ENCODE data around the gene BCAS3.
A peak's percentile ranks its signal among the peaks of the same experiment; 100 is the strongest.

BCAS3 gene

GRCh38 chr17:61419496-61420046 lies 741.9 kb downstream of the BCAS3 start:
- no peak overlapping the region for H3K18ac ChIP-seq (ENCODE audit: low read depth in 1 of 2, low read length in 2 of 2)
- H2BK120ac ChIP-seq (ENCODE audit: low read depth, low read length): no peak overlapping the region
- no peak overlapping the region for H3K4ac ChIP-seq (ENCODE audit: low read depth in 1 of 2, low read length in 2 of 2)
- H3K36me3 ChIP-seq (ENCODE audit: control insufficient read depth in 1 of 2, insufficient read depth in 2 of 2, low read depth in 1 of 2, low read length in 2 of 2): no peaks in the 10 kb centered on the region
- H3K4me2 ChIP-seq (ENCODE audit: low read length, poor library complexity, severe bottlenecking): no peak overlapping the region
- H3K9me3 ChIP-seq (ENCODE audit: control insufficient read depth, low read length): no peaks in the 10 kb centered on the region
- H3K79me1 ChIP-seq (replicated peaks; ENCODE audit: low read length, poor library complexity, severe bottlenecking): no peaks in the 10 kb centered on the region
- peaks cover 30 to 41% of the 10 kb centered on the region in 2 experiments for H3K27me3 ChIP-seq (ENCODE audit: control insufficient read depth in 1 of 2, insufficient read depth in 1 of 2, low read length in 2 of 2)
- H3K4me1 ChIP-seq (ENCODE audit: control insufficient read depth, insufficient read depth, low read depth, low read length): peaks cover 10% of the 10 kb centered on the region
- WGBS: 82% methylated on average over 8 of the region's 8 CpGs
- no peak overlapping the region for H2BK5ac ChIP-seq (ENCODE audit: low read depth, low read length, poor library complexity, severe bottlenecking)
- H3K27ac ChIP-seq (ENCODE audit: low read length, poor library complexity, severe bottlenecking): no peak overlapping the region
- no peak overlapping the region for H3K9ac ChIP-seq (ENCODE audit: low read length)
- H2AK5ac ChIP-seq (ENCODE audit: low read length, severe bottlenecking): no peak overlapping the region
- no peak overlapping the region for H3K23ac ChIP-seq (ENCODE audit: low read length in 2 of 2)
- no peak overlapping the region for H4K91ac ChIP-seq (ENCODE audit: low read length)
- no peak overlapping the region for H3K14ac ChIP-seq (ENCODE audit: low read length in 2 of 2)
- no peak for DNase-seq
- H3K4me3 ChIP-seq (ENCODE audit: insufficient read depth in 1 of 2, low read depth in 1 of 2, low read length in 2 of 2): no peak overlapping the region
- no peak overlapping the region for H2AFZ ChIP-seq (ENCODE audit: low read depth, low read length)
- no peak overlapping the region for H2BK15ac ChIP-seq (ENCODE audit: low read depth, poor library complexity, severe bottlenecking)
- H4K8ac ChIP-seq (ENCODE audit: low read length): no peak overlapping the region
- H2BK12ac ChIP-seq (ENCODE audit: low read length in 2 of 2): no peak overlapping the region

GRCh38 chr17:61420052-61420451 lies 742.4 kb downstream of the BCAS3 start:
- H3K36me3 ChIP-seq (ENCODE audit: control insufficient read depth in 1 of 2, insufficient read depth in 2 of 2, low read depth in 1 of 2, low read length in 2 of 2): no peaks in the 10 kb centered on the region
- no peak overlapping the region for H4K91ac ChIP-seq (ENCODE audit: low read length)
- WGBS: 67% methylated on average over 2 of the region's 4 CpGs
- H2BK5ac ChIP-seq (ENCODE audit: low read depth, low read length, poor library complexity, severe bottlenecking): no peak overlapping the region
- no peak overlapping the region for H2AK5ac ChIP-seq (ENCODE audit: low read length, severe bottlenecking)
- no peak overlapping the region for H3K27ac ChIP-seq (ENCODE audit: low read length, poor library complexity, severe bottlenecking)
- DNase-seq: no peak
- H2BK15ac ChIP-seq (ENCODE audit: low read depth, poor library complexity, severe bottlenecking): no peak overlapping the region
- H3K4me3 ChIP-seq (ENCODE audit: insufficient read depth in 1 of 2, low read depth in 1 of 2, low read length in 2 of 2): no peak overlapping the region
- no peak overlapping the region for H2BK12ac ChIP-seq (ENCODE audit: low read length in 2 of 2)
- H3K79me1 ChIP-seq (replicated peaks; ENCODE audit: low read length, poor library complexity, severe bottlenecking): no peaks in the 10 kb centered on the region
- H3K4ac ChIP-seq (ENCODE audit: low read depth in 1 of 2, low read length in 2 of 2): no peak overlapping the region
- H2BK120ac ChIP-seq (ENCODE audit: low read depth, low read length): no peak overlapping the region
- H3K9ac ChIP-seq (ENCODE audit: low read length): no peak overlapping the region
- H3K14ac ChIP-seq (ENCODE audit: low read length in 2 of 2): no peak overlapping the region
- no peaks in the 10 kb centered on the region for H3K9me3 ChIP-seq (ENCODE audit: control insufficient read depth, low read length)
- H3K27me3 ChIP-seq (ENCODE audit: control insufficient read depth in 1 of 2, insufficient read depth in 1 of 2, low read length in 2 of 2): peaks cover 30 to 44% of the 10 kb centered on the region in 2 experiments
- H3K4me2 ChIP-seq (ENCODE audit: low read length, poor library complexity, severe bottlenecking): no peak overlapping the region
- no peak overlapping the region for H3K23ac ChIP-seq (ENCODE audit: low read length in 2 of 2)
- peaks cover 10% of the 10 kb centered on the region for H3K4me1 ChIP-seq (ENCODE audit: control insufficient read depth, insufficient read depth, low read depth, low read length)
- no peak overlapping the region for H2AFZ ChIP-seq (ENCODE audit: low read depth, low read length)
- H3K18ac ChIP-seq (ENCODE audit: low read depth in 1 of 2, low read length in 2 of 2): no peak overlapping the region
- H4K8ac ChIP-seq (ENCODE audit: low read length): no peak overlapping the region

- 89% methylated on average over 3 of the region's 4 CpGs for WGBS
- no peak overlapping the region for H2BK120ac ChIP-seq (ENCODE audit: low read depth, low read length)
- no peak overlapping the region for H4K91ac ChIP-seq (ENCODE audit: low read length)
- no peak overlapping the region for H2BK15ac ChIP-seq (ENCODE audit: low read depth, poor library complexity, severe bottlenecking)
- no peak overlapping the region for H2BK5ac ChIP-seq (ENCODE audit: low read depth, low read length, poor library complexity, severe bottlenecking)
- no peak overlapping the region for H3K14ac ChIP-seq (ENCODE audit: low read length in 2 of 2)
- no peaks in the 10 kb centered on the region for H3K9me3 ChIP-seq (ENCODE audit: control insufficient read depth, low read length)
- no peak overlapping the region for H3K4me3 ChIP-seq (ENCODE audit: insufficient read depth in 1 of 2, low read depth in 1 of 2, low read length in 2 of 2)
- H3K9ac ChIP-seq (ENCODE audit: low read length): no peak overlapping the region
- peak overlapping the region in 1 of 2 experiments; percentile 61 for H3K23ac ChIP-seq (ENCODE audit: low read length in 2 of 2)
- no peak overlapping the region for H4K8ac ChIP-seq (ENCODE audit: low read length)
- DNase-seq: no peak
- H3K18ac ChIP-seq (ENCODE audit: low read depth in 1 of 2, low read length in 2 of 2): no peak overlapping the region
- H2AK5ac ChIP-seq (ENCODE audit: low read length, severe bottlenecking): no peak overlapping the region
- H3K4me2 ChIP-seq (ENCODE audit: low read length, poor library complexity, severe bottlenecking): no peak overlapping the region
- H3K4ac ChIP-seq (ENCODE audit: low read depth in 1 of 2, low read length in 2 of 2): no peak overlapping the region
- H3K4me1 ChIP-seq (ENCODE audit: control insufficient read depth, insufficient read depth, low read depth, low read length): peaks cover 11% of the 10 kb centered on the region
- peaks cover 30 to 44% of the 10 kb centered on the region in 2 experiments for H3K27me3 ChIP-seq (ENCODE audit: control insufficient read depth in 1 of 2, insufficient read depth in 1 of 2, low read length in 2 of 2)
- no peaks in the 10 kb centered on the region for H3K36me3 ChIP-seq (ENCODE audit: control insufficient read depth in 1 of 2, insufficient read depth in 2 of 2, low read depth in 1 of 2, low read length in 2 of 2)
- H3K79me1 ChIP-seq (replicated peaks; ENCODE audit: low read length, poor library complexity, severe bottlenecking): no peaks in the 10 kb centered on the region
- no peak overlapping the region for H2AFZ ChIP-seq (ENCODE audit: low read depth, low read length)
- H2BK12ac ChIP-seq (ENCODE audit: low read length in 2 of 2): no peak overlapping the region
- no peak overlapping the region for H3K27ac ChIP-seq (ENCODE audit: low read length, poor library complexity, severe bottlenecking)
Measured at GRCh38 chr17:61420745-61421398, 743.2 kb downstream of the BCAS3 start.

- Histone ChIP-seq H3K4me1 (ENCODE audit: control insufficient read depth, insufficient read depth, low read depth, low read length) (peaks cover 10% of the 10 kb centered on the region), H3K23ac (ENCODE audit: low read length in 2 of 2) (no peak overlapping the region), H2BK120ac (ENCODE audit: low read depth, low read length) (no peak overlapping the region), H3K18ac (ENCODE audit: low read depth in 1 of 2, low read length in 2 of 2) (no peak overlapping the region), H2BK15ac (ENCODE audit: low read depth, poor library complexity, severe bottlenecking) (no peak overlapping the region), H4K8ac (ENCODE audit: low read length) (no peak overlapping the region), H2BK12ac (ENCODE audit: low read length in 2 of 2) (no peak overlapping the region), H2AK5ac (ENCODE audit: low read length, severe bottlenecking) (no peak overlapping the region), H3K4me2 (ENCODE audit: low read length, poor library complexity, severe bottlenecking) (no peak overlapping the region), H3K14ac (ENCODE audit: low read length in 2 of 2) (no peak overlapping the region), H3K36me3 (ENCODE audit: control insufficient read depth in 1 of 2, insufficient read depth in 2 of 2, low read depth in 1 of 2, low read length in 2 of 2) (no peaks in the 10 kb centered on the region), H3K9ac (ENCODE audit: low read length) (no peak overlapping the region), H3K4ac (ENCODE audit: low read depth in 1 of 2, low read length in 2 of 2) (no peak overlapping the region), H3K79me1 (replicated peaks; ENCODE audit: low read length, poor library complexity, severe bottlenecking) (no peaks in the 10 kb centered on the region), H4K91ac (ENCODE audit: low read length) (no peak overlapping the region), H2AFZ (ENCODE audit: low read depth, low read length) (no peak overlapping the region), H3K27ac (ENCODE audit: low read length, poor library complexity, severe bottlenecking) (no peak overlapping the region), H3K27me3 (ENCODE audit: control insufficient read depth in 1 of 2, insufficient read depth in 1 of 2, low read length in 2 of 2) (peaks cover 30 to 44% of the 10 kb centered on the region in 2 experiments), H3K4me3 (ENCODE audit: insufficient read depth in 1 of 2, low read depth in 1 of 2, low read length in 2 of 2) (no peak overlapping the region), H3K9me3 (ENCODE audit: control insufficient read depth, low read length) (no peaks in the 10 kb centered on the region), H2BK5ac (ENCODE audit: low read depth, low read length, poor library complexity, severe bottlenecking) (no peak overlapping the region)
- no peak for DNase-seq
- no CpG with 5 or more reads among the region's 4 CpGs for WGBS
Measured at GRCh38 chr17:61421460-61421859, 743.8 kb downstream of the BCAS3 start.

All from mesenchymal stem cell (in vitro differentiated cells and primary cell).